ENCODE data around the gene HERC4. TPM values are rescaled to one million over a fixed set of nuclear protein-coding genes. Genes with fewer than 3 reads are reported as not detected.
A peak's percentile ranks its signal among the peaks of the same experiment; 100 is the strongest.

HERC4 gene
- total RNA-seq (ENCODE audit: low replicate concordance): 52.1 and 74.2 TPM in 2 replicates

- peak within 1 kb of the TSS; percentile 91 for H3K4me3 ChIP-seq
- peaks cover 48% of the 10 kb centered on the region for H3K79me2 ChIP-seq (ENCODE audit: low read depth)
- peaks cover 5% of the 10 kb centered on the region for H4K20me1 ChIP-seq (ENCODE audit: low read depth)
These were observed at the start of gene HERC4 for GRCh38 chr10:68074775-68075549. HERC4 (minus strand) TSS chr10:68075283; CDS start chr10:68073108, 2,175 bp downstream.

GRCh38 chr10:68124718-68125117 is 49.6 kb upstream of the HERC4 start:
- H3K4me2 ChIP-seq: no peak overlapping the region
- H2AFZ ChIP-seq (replicated peaks): no peak overlapping the region
- no peaks in the 10 kb centered on the region for H3K9me3 Mint-ChIP-seq
- no peak overlapping the region for H3K27ac ChIP-seq
- H3K4me1 ChIP-seq: no peaks in the 10 kb centered on the region
- TF ChIP-seq CTCF (IDR thresholded peaks at IDR 0.05): no peak
- no peak overlapping the region for H3K27ac Mint-ChIP-seq
- H3K27me3 Mint-ChIP-seq (ENCODE audit: insufficient read depth, low read depth): no peaks in the 10 kb centered on the region
- no peaks in the 10 kb centered on the region for H3K4me1 Mint-ChIP-seq
- no peaks in the 10 kb centered on the region for H4K20me1 ChIP-seq (ENCODE audit: low read depth)
- no peaks in the 10 kb centered on the region for H3K36me3 Mint-ChIP-seq
- H3K9ac ChIP-seq: no peak overlapping the region
- H3K79me2 ChIP-seq (ENCODE audit: low read depth): no peaks in the 10 kb centered on the region
- no peaks in the 10 kb centered on the region for H3K27me3 ChIP-seq
- no peak for DNase-seq (ENCODE audit: low spot score)
- H3F3A ChIP-seq (ENCODE audit: low read depth): no peaks in the 10 kb centered on the region
- H3K9me3 ChIP-seq (ENCODE audit: low read depth): no peaks in the 10 kb centered on the region
- no peak overlapping the region for H3K4me3 ChIP-seq
- no peaks in the 10 kb centered on the region for H3K36me3 ChIP-seq
- H3K4me3 Mint-ChIP-seq: no peak overlapping the region

More at GRCh38 chr10:68074775-68075549, at the start of gene HERC4:
- peaks cover 7% of the 10 kb centered on the region for H3K36me3 Mint-ChIP-seq
- Histone ChIP-seq H3K9ac (peak within 1 kb of the TSS; percentile 84), H2AFZ (replicated peaks) (peak within 1 kb of the TSS; percentile 97), H3K36me3 (no peaks in the 10 kb centered on the region), H3K4me1 (peaks cover 30% of the 10 kb centered on the region), H3K27me3 (no peaks in the 10 kb centered on the region), H3K27ac (peak within 1 kb of the TSS; percentile 95), H3K4me2 (peak within 1 kb of the TSS; percentile 87), H3F3A (ENCODE audit: low read depth) (peaks cover 22% of the 10 kb centered on the region), H3K9me3 (ENCODE audit: low read depth) (no peaks in the 10 kb centered on the region)
- H3K27me3 Mint-ChIP-seq (ENCODE audit: insufficient read depth, low read depth): no peaks in the 10 kb centered on the region
- no peaks in the 10 kb centered on the region for H3K9me3 Mint-ChIP-seq
- H3K4me3 Mint-ChIP-seq: peak within 1 kb of the TSS; percentile 98
- TF ChIP-seq EZH2phosphoT487 (IDR thresholded peaks at IDR 0.05) (no peak), CTCF (IDR thresholded peaks at IDR 0.05) (no peak), EZH2 (IDR thresholded peaks at IDR 0.05) (no peak)
- H3K27ac Mint-ChIP-seq: peak within 1 kb of the TSS; percentile 66
- peak; percentile 96 for DNase-seq (ENCODE audit: low spot score)
- peaks cover 30% of the 10 kb centered on the region for H3K4me1 Mint-ChIP-seq

GRCh38 chr10:68121852-68122251 is 46.8 kb upstream of the HERC4 start:
- no peaks in the 10 kb centered on the region for H3K36me3 Mint-ChIP-seq
- no peak overlapping the region for H3K27ac Mint-ChIP-seq
- no peaks in the 10 kb centered on the region for H3K4me1 ChIP-seq
- H3F3A ChIP-seq (ENCODE audit: low read depth): no peaks in the 10 kb centered on the region
- H3K79me2 ChIP-seq (ENCODE audit: low read depth): no peaks in the 10 kb centered on the region
- H4K20me1 ChIP-seq (ENCODE audit: low read depth): no peaks in the 10 kb centered on the region
- H3K4me1 Mint-ChIP-seq: no peaks in the 10 kb centered on the region
- H3K27ac ChIP-seq: no peak overlapping the region
- DNase-seq (ENCODE audit: low spot score): no peak
- no peak overlapping the region for H3K4me2 ChIP-seq
- H2AFZ ChIP-seq (replicated peaks): no peak overlapping the region
- no peaks in the 10 kb centered on the region for H3K9me3 ChIP-seq (ENCODE audit: low read depth)
- no peak overlapping the region for H3K4me3 Mint-ChIP-seq
- H3K9me3 Mint-ChIP-seq: no peaks in the 10 kb centered on the region
- no peak overlapping the region for H3K9ac ChIP-seq
- H3K4me3 ChIP-seq: no peak overlapping the region
- TF ChIP-seq EZH2 (IDR thresholded peaks at IDR 0.05) (no peak), EZH2phosphoT487 (IDR thresholded peaks at IDR 0.05) (no peak), CTCF (IDR thresholded peaks at IDR 0.05) (no peak)
- H3K27me3 ChIP-seq: no peaks in the 10 kb centered on the region
- no peaks in the 10 kb centered on the region for H3K36me3 ChIP-seq
- H3K27me3 Mint-ChIP-seq (ENCODE audit: insufficient read depth, low read depth): no peaks in the 10 kb centered on the region

All from neural progenitor cell (in vitro differentiated cells).